Glutamatergic neuron (in vitro differentiated cells): ENCODE data around the gene SLX4IP. TPM values are rescaled to one million over a fixed set of nuclear protein-coding genes. Genes with fewer than 3 reads are reported as not detected.

Experiments
- DNase-seq: peaks from one replicate; pipeline ENCODE4 v3.0.0; 2022
- H3K27ac Mint-ChIP-seq: one replicate; pipeline ENCODE4 v1.8.0; 2020; ENCODE audit warnings: mild to moderate bottlenecking, mixed read lengths, inconsistent platforms; ENCODE audit not compliant: unreplicated experiment
- H3K27me3 Mint-ChIP-seq: one replicate; pipeline ENCODE4 v1.8.0; 2020; ENCODE audit warnings: mild to moderate bottlenecking, moderate library complexity, mixed read lengths, inconsistent platforms; ENCODE audit not compliant: unreplicated experiment
- H3K36me3 Mint-ChIP-seq: one replicate; pipeline ENCODE4 v1.8.0; 2020; ENCODE audit warnings: mild to moderate bottlenecking, mixed read lengths, inconsistent platforms; ENCODE audit not compliant: unreplicated experiment
- H3K4me1 Mint-ChIP-seq: one replicate; pipeline ENCODE4 v1.8.0; 2020; ENCODE audit warnings: mild to moderate bottlenecking, low read depth, mixed read lengths, inconsistent platforms; ENCODE audit not compliant: unreplicated experiment
- H3K4me3 Mint-ChIP-seq: one replicate; pipeline ENCODE4 v1.8.0; 2020; ENCODE audit warnings: mild to moderate bottlenecking, mixed read lengths, inconsistent platforms; ENCODE audit not compliant: unreplicated experiment
- H3K9me3 Mint-ChIP-seq: one replicate; pipeline ENCODE4 v1.8.0; 2020; ENCODE audit warnings: mild to moderate bottlenecking, moderate library complexity, mixed read lengths, inconsistent platforms; ENCODE audit not compliant: unreplicated experiment
- total RNA-seq: library from RNA; stranded (reverse); fragmentation: NEBNext Ultra II Directional; extraction: Animal tissue kit (Norgen Biotek cat#: 25700); gene quantifications from one replicate; pipeline ENCODE4 v1.2.1, GENCODE V29; 2021; ENCODE audit not compliant: unreplicated experiment
- TF ChIP-seq, protein P1 (sequence below): fragments of 200-600 bp; sonication (generic); IDR thresholded peaks from one replicate; pipeline ENCODE4 v1.5.0; 2021; ENCODE audit not compliant: partially characterized antibody, unreplicated experiment

Gene SLX4IP
- total RNA-seq, 1 donor from 2014 or later: 7.9 TPM

DNA sequence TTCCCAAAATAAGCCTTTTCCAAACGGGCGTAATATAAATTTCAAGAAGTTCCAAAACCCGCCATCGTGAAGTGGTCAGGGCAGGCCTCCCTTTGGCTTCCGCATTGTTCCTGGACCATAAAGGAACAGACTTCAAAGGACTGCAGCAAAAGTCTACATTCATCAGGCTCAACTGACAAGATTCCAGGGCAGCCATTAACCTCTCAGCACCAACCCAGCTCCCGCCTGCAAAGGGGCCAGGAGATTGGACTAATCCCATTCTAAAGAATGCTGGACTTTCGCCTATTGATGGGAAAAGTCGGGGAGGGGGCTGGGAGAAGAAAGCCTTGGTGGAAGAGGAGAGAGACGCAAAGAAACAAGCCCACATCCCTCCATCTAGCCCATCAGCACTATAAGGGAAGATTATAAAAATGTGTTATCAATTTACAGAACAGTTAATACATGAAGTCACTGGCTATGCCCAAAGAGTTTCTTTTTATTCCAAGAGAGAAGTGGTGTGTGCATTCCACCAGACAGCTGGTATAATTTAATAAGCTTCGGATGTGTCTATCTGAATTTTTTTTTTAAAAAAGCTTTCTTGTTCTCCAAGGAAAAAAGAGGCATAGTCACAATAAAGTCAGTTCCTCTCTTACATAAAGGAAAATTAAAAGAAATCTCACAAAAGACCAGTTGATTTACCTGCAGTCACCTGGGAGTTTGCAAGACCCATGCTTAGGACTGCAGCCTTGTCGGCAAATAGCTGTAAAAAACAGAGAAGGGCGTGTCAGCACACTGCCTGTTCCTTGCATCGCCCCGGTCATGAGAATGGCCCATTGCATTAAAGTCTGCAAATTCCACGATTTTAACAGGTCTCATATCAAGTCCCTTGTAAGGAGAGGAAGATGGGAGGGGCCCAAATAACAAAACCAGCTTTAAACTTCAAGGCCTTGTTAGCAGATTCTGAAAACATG lies 220.9 kb downstream of the SLX4IP start:
- no peaks in the 10 kb centered on the region for H3K36me3 Mint-ChIP-seq
- no peak overlapping the region for H3K27ac Mint-ChIP-seq
- TF ChIP-seq, protein P1, sequence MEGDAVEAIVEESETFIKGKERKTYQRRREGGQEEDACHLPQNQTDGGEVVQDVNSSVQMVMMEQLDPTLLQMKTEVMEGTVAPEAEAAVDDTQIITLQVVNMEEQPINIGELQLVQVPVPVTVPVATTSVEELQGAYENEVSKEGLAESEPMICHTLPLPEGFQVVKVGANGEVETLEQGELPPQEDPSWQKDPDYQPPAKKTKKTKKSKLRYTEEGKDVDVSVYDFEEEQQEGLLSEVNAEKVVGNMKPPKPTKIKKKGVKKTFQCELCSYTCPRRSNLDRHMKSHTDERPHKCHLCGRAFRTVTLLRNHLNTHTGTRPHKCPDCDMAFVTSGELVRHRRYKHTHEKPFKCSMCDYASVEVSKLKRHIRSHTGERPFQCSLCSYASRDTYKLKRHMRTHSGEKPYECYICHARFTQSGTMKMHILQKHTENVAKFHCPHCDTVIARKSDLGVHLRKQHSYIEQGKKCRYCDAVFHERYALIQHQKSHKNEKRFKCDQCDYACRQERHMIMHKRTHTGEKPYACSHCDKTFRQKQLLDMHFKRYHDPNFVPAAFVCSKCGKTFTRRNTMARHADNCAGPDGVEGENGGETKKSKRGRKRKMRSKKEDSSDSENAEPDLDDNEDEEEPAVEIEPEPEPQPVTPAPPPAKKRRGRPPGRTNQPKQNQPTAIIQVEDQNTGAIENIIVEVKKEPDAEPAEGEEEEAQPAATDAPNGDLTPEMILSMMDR: no peak
- H3K4me1 Mint-ChIP-seq: peaks cover 14% of the 10 kb centered on the region
- no peak for DNase-seq
- peaks cover 2% of the 10 kb centered on the region for H3K27me3 Mint-ChIP-seq
- no peak overlapping the region for H3K4me3 Mint-ChIP-seq
- H3K9me3 Mint-ChIP-seq: peaks cover 2% of the 10 kb centered on the region

DNA sequence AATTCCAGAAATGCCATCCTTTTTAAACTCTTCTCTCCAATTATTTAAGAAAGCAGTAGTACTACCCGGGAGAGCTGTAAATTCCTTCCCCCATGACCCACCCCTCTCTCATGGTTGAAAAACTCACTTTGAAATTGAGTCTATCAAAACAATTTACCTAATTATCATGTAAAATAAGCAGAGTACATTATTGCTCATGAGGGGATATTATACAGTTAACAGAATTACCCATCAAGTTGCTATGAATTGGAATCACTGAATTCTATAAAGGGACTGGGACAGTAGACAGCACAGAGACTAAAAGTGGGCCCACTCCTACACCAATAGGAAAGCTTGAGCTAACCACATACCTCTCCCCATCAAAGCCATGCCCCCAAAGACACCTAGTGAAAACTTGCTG lies 222.3 kb downstream of the SLX4IP start:
- TF ChIP-seq, protein P1: no peak
- H3K27ac Mint-ChIP-seq: no peak overlapping the region
- peaks cover 14% of the 10 kb centered on the region for H3K4me1 Mint-ChIP-seq
- peaks cover 7% of the 10 kb centered on the region for H3K36me3 Mint-ChIP-seq
- DNase-seq: no peak
- H3K27me3 Mint-ChIP-seq: peaks cover 2% of the 10 kb centered on the region
- H3K4me3 Mint-ChIP-seq: no peak overlapping the region
- peaks cover 2% of the 10 kb centered on the region for H3K9me3 Mint-ChIP-seq

DNA sequence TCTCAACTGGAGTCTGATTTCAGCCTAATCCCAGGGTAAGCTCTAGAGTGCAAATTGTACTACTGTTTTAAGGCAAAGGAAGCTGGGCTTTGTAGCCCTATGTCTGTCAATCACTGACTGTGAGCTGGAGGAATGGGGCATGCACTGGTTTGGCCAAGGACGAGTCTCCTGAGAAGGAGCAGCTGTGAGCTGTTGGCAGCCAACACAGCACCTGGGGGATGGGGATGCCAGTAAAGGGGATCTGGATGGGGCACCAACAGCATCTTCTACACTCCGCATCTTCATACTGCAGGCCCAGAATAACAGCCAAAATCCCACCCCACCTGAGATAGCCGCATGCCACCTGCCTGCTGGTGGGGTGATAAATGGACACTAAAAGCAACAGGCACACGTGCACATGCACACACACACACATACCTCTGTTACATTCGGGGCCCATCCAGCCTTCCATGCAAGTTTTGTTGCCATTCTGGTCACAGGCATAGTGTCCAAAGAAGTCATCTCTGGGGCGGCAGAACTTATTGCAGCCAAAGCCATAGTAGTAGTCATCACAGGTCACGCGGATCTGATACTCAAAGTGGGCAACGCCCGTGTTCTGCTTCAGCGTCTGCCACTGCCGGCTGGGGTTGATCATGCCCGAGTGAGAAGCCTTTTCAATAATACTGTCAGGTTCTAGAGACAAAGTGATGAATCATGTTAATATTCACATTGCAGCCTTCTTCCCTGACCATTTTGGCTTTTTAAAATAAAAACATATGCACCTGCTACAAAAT lies 223.1 kb downstream of the SLX4IP start:
- no peak overlapping the region for H3K27ac Mint-ChIP-seq
- TF ChIP-seq, protein P1: no peak
- DNase-seq: no peak
- H3K27me3 Mint-ChIP-seq: peaks cover 2% of the 10 kb centered on the region
- H3K4me3 Mint-ChIP-seq: no peak overlapping the region
- peaks cover 2% of the 10 kb centered on the region for H3K9me3 Mint-ChIP-seq
- peaks cover 14% of the 10 kb centered on the region for H3K4me1 Mint-ChIP-seq
- peaks cover 7% of the 10 kb centered on the region for H3K36me3 Mint-ChIP-seq

DNA sequence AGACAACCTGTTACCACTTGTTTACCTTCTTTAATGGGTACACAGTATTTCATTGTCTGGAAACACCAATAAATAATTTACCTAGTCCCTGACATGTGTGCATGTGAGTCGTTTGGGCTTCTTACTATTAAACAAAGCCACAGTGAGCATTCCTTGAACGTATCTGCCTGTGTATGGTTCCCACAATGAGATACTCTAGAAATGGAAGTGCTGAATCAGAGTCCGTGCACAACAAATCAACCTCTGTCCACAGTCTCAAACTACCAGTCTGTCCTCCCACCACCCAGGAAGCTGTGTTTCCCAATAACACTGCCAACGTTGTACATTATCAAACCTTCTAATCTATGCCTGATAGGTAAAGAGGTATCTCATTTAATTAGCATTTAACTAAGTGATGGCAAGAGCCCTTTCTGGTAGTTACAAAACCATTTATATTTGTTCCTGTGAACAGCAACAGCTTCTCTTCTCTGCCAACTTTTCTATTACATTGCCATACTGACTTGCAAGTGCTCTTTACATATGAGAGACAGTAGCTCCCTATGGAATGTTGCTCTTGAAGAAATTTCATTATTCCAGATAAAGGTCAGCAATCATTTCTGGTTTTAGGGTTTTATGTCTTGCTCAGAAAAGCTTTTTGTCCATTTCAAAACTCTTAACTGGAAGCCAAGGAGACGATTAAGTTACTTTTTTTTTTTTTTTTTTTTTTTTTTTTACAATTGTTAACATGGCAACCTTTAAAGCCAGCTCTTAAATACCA lies 223.9 kb downstream of the SLX4IP start:
- Mint-ChIP-seq H3K27ac (no peak overlapping the region), H3K9me3 (peaks cover 2% of the 10 kb centered on the region), H3K27me3 (peaks cover 2% of the 10 kb centered on the region)

More for the DNA sequence above, 223.9 kb downstream of the SLX4IP start:
- Mint-ChIP-seq H3K4me3 (no peak overlapping the region), H3K4me1 (peaks cover 14% of the 10 kb centered on the region), H3K36me3 (peaks cover 7% of the 10 kb centered on the region)
- DNase-seq: no peak
- TF ChIP-seq, protein P1: no peak
